ENCODE results near the gene TRIAP1. TPM values are rescaled to one million over a fixed set of nuclear protein-coding genes. Genes with fewer than 3 reads are reported as not detected.

Gene TRIAP1
- total and polyA plus RNA-seq, 8 donors = 4.7 to 40.6 (median 14.7) TPM

DNA sequence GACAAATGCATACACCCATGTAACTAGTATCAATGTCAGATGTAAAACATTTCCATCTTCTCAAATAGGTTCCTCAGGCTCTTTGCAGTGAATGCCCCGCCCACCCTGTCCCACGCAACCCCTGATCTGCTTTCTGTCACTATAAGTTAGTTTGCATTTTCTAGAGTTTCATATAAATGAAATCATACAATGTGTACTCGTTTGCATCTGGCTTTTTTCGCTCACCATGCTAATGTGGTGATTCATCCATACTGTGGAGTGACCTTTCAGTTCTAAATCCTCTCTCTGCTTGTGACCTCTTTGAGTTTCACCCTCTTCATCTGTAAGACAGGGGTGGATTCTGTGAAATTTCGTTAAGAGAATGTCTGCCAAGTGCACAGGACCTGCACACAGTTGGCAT lies 46.7 kb downstream of the TRIAP1 start:
- no peak overlapping the region for H3K4me3 ChIP-seq
- intact Hi-C loops (cut with DNase I; ENCODE audit: low total_unique reads) = no loop called here
- peaks cover 4 to 12% (median 8%) of the 10 kb centered on the region in 4 donors for H3K4me1 ChIP-seq
- TF ChIP-seq POLR2A (IDR thresholded peaks at IDR 0.05) (no peak), POLR2AphosphoS5 (IDR thresholded peaks at IDR 0.05) (no peak), EP300 (IDR thresholded peaks at IDR 0.05) (no peak), CTCF (IDR thresholded peaks at IDR 0.05) (no peak)
- H3K36me3 ChIP-seq = no peaks in the 10 kb centered on the region
- H3K9me3 ChIP-seq = no peaks in the 10 kb centered on the region
- peaks cover 0 to 33% (median 7%) of the 10 kb centered on the region in 3 donors for H3K27me3 ChIP-seq
- WGBS, 5 donors = 64 to 79% (median 76%) methylated on average over 5 of the region's 5 CpGs
- peak in 1 of 2 donors; percentile 46 for DNase-seq
- no peak overlapping the region for H3K27ac ChIP-seq

DNA sequence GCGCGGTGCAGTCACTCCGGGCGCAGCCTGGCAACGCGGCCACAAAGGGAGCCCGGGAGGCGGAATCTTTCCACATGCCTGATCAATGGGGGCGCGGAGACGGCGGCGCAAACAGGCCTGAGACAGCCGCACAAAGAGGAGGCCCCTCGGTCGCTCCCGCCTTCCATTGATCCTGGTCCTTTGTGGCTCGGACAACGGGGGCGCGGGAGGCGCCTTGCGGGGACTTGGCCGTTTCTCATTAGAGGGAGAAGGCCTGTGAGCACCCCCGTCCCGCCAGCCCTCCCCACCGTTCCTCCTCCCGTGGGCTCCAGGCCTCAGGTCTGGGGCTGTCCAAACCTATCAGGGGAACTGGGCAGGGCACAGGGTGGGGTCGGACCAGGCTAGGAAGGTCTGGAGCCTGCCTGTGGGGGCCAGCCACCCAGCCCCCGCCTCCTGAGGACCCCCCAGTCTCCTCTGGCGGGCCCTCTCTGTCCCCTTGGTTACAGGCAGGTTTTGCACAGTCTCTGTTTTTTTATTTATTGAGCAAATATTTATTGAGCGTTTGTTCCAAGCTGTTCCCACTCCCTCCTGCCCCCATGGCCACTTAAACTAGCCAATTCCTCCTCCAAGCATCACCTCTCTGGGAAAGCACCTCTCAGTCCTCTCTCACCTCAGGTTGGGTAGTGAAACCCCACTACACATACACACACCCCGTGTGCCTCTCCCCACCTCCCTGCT lies 48.2 kb downstream of the TRIAP1 start:
- DNase-seq = peak; percentile 35 to 76
- Histone ChIP-seq H3K4me3 (peak overlapping the region in 2 of 4 donors; percentile 9 to 12), H3K27me3 (peaks cover 0 to 49% (median 9%) of the 10 kb centered on the region in 3 donors), H3K36me3 (no peaks in the 10 kb centered on the region), H3K4me1 (peaks cover 4 to 18% (median 8%) of the 10 kb centered on the region in 4 donors), H3K9me3 (no peaks in the 10 kb centered on the region), H3K27ac (peak overlapping the region; percentile 31 to 54 (median 48))
- TF ChIP-seq POLR2A (IDR thresholded peaks at IDR 0.05) (no peak), POLR2AphosphoS5 (IDR thresholded peaks at IDR 0.05) (no peak), CTCF (IDR thresholded peaks at IDR 0.05) (no peak), EP300 (IDR thresholded peaks at IDR 0.05) (no peak)
- intact Hi-C loops (cut with DNase I; ENCODE audit: low total_unique reads) = no loop called here
- 24 to 45% (median 31%) methylated on average over 15 to 33 of the region's 33 CpGs for WGBS, 5 donors

DNA sequence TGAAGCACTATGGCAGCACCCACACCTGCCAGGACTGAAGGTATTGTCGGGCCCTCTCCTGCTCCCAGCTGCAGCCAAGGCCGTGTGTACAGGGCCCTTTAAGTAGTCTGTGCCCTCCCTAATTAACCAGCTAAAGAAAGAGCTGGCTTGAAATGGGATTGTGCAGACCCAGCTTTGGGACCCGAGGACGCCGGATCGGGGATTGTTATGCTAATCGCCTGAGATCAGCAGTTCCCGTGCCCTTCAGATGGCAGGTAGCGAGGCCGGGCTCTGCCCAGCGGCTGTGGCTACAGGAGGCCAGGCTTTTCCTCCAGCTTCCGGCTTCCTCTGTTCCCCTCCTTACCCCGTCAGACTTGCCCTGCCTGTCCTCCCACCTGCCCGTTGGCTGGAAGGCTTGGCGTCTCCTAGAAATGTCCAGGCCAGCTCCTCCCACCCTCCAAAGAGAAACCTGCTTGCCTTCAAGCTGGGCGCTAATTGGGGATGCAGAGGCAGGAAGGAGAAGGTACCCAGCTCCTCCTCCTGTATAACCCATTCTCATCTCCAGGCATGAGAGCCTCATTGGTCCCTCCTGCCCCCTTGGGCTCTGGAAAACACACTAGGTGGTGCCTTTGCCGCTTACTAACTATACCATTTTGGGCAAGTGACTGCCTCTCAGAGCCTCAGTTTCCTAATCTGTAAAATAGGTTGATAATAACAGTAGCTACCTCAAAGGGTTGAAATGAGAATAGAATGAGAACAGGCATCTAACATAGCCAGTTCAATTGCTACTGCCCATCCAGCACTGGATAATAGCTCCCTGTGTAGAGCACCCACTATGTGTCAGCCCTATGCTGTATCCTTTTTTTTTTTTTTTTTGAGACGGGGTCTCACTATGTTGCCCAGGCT lies 51.5 kb downstream of the TRIAP1 start:
- WGBS, 5 donors = 15 to 26% (median 16%) methylated on average over 13 to 18 of the region's 18 CpGs
- no peaks in the 10 kb centered on the region for H3K9me3 ChIP-seq
- DNase-seq = peak; percentile 91 to 93
- peaks cover 4 to 18% (median 8%) of the 10 kb centered on the region in 4 donors for H3K4me1 ChIP-seq
- H3K4me3 ChIP-seq = peak overlapping the region in 1 of 4 donors; percentile 10
- intact Hi-C loops (cut with DNase I; ENCODE audit: low total_unique reads) = no loop called here
- peak overlapping the region; percentile 64 to 86 (median 76) for H3K27ac ChIP-seq
- H3K36me3 ChIP-seq = no peaks in the 10 kb centered on the region
- H3K27me3 ChIP-seq = peaks cover 0 to 49% (median 9%) of the 10 kb centered on the region in 3 donors
- no peak for TF ChIP-seq CTCF (IDR thresholded peaks at IDR 0.05)
- TF ChIP-seq POLR2A (IDR thresholded peaks at IDR 0.05) = peak in 1 of 4 donors; percentile 21
- TF ChIP-seq POLR2AphosphoS5 (IDR thresholded peaks at IDR 0.05) = peak in 2 of 3 donors; percentile 72 to 76

Other genes starting within 250 kb of the TRIAP1 start
- 1,000 to 10,000 TPM; 1,405 to 2,743 (median 1,647) TPM for gene RPLP0, start 245.3 kb downstream of the TRIAP1 start, total RNA-seq
- 1,000 to 10,000 TPM; 3,548 to 5,463 (median 4,617) TPM for gene RPLP0, start 245.3 kb downstream of the TRIAP1 start, polyA plus RNA-seq
- gene PXN, start 180.7 kb downstream of the TRIAP1 start, total RNA-seq = 100 to 1,000 TPM in 1 of 5 donors, 10 to 100 TPM in 4; 39.7 to 129 (median 58.9) TPM
- 10 to 100 TPM; 27.2 to 46.7 (median 33.6) TPM for gene PXN, start 180.7 kb downstream of the TRIAP1 start, polyA plus RNA-seq
- gene RNU4-2, start 154.5 kb downstream of the TRIAP1 start, total RNA-seq = under 1 TPM; under 0.01 TPM
- gene RNU4-2, start 154.5 kb downstream of the TRIAP1 start, polyA plus RNA-seq = not detected
- under 1 TPM in 4 of 5 donors, not detected in 1; under 0.01 TPM for gene RNU4-1, start 153.1 kb downstream of the TRIAP1 start, total RNA-seq
- gene RNU4-1, start 153.1 kb downstream of the TRIAP1 start, polyA plus RNA-seq = not detected
- 1 to 10 TPM in 4 of 5 donors, not detected in 1; 2.8 to 6.2 (median 5.3) TPM for gene SIRT4, start 144.1 kb downstream of the TRIAP1 start, total RNA-seq
- gene SIRT4, start 144.1 kb downstream of the TRIAP1 start, polyA plus RNA-seq = 1 to 10 TPM in 2 of 3 donors, not detected in 1; 1.3 to 2.2 TPM
- gene PLA2G1B, start 118.6 kb downstream of the TRIAP1 start, total RNA-seq = not detected
- 10 to 100 TPM in 2 of 3 donors, 1 to 10 TPM in 1; 7.0 to 18.5 (median 10.2) TPM for gene PLA2G1B, start 118.6 kb downstream of the TRIAP1 start, polyA plus RNA-seq
- 1 to 10 TPM in 1 of 5 donors, under 1 TPM in 2, not detected in 2; 0.58 to 7.1 (median 0.92) TPM for gene MSI1, start 77.2 kb downstream of the TRIAP1 start, total RNA-seq
- gene MSI1, start 77.2 kb downstream of the TRIAP1 start, polyA plus RNA-seq = 1 to 10 TPM in 2 of 3 donors, under 1 TPM in 1; 0.95 to 3.1 (median 2.3) TPM
- 1,000 to 10,000 TPM in 1 of 5 donors, 100 to 1,000 TPM in 3, 10 to 100 TPM in 1; 86.4 to 1,200 (median 463) TPM for gene COX6A1, start 8.3 kb downstream of the TRIAP1 start, total RNA-seq
- gene COX6A1, start 8.3 kb downstream of the TRIAP1 start, polyA plus RNA-seq = 1,000 to 10,000 TPM in 1 of 3 donors, 100 to 1,000 TPM in 2; 475 to 1,009 (median 901) TPM
- gene GATC, start 60 bp upstream of the TRIAP1 start, total RNA-seq = 10 to 100 TPM in 3 of 5 donors, 1 to 10 TPM in 2; 4.0 to 25.3 (median 13.4) TPM
- 10 to 100 TPM in 2 of 3 donors, 1 to 10 TPM in 1; 8.7 to 13.9 (median 12.5) TPM for gene GATC, start 60 bp upstream of the TRIAP1 start, polyA plus RNA-seq
- gene SRSF9, start 23.4 kb upstream of the TRIAP1 start, total RNA-seq = 100 to 1,000 TPM in 2 of 5 donors, 10 to 100 TPM in 3; 41.1 to 218 (median 92.3) TPM
- 100 to 1,000 TPM in 2 of 3 donors, 10 to 100 TPM in 1; 86.1 to 116 (median 112) TPM for gene SRSF9, start 23.4 kb upstream of the TRIAP1 start, polyA plus RNA-seq
- gene DYNLL1, start 49.7 kb upstream of the TRIAP1 start, total RNA-seq = 100 to 1,000 TPM in 4 of 5 donors, 10 to 100 TPM in 1; 27.2 to 197 (median 114) TPM
- gene DYNLL1, start 49.7 kb upstream of the TRIAP1 start, polyA plus RNA-seq = 100 to 1,000 TPM; 476 to 580 (median 578) TPM
- 10 to 100 TPM in 3 of 5 donors, 1 to 10 TPM in 2; 2.6 to 32.4 (median 10.5) TPM for gene COQ5, start 82.8 kb upstream of the TRIAP1 start, total RNA-seq
- 10 to 100 TPM; 24.0 to 31.8 (median 27.8) TPM for gene COQ5, start 82.8 kb upstream of the TRIAP1 start, polyA plus RNA-seq
- gene RNF10, start 88.0 kb upstream of the TRIAP1 start, total RNA-seq = 100 to 1,000 TPM; 189 to 656 (median 318) TPM
- 100 to 1,000 TPM; 124 to 157 (median 133) TPM for gene RNF10, start 88.0 kb upstream of the TRIAP1 start, polyA plus RNA-seq
- gene POP5, start 135.0 kb upstream of the TRIAP1 start, total RNA-seq = 10 to 100 TPM; 10.5 to 62.3 (median 34.3) TPM
- gene POP5, start 135.0 kb upstream of the TRIAP1 start, polyA plus RNA-seq = 10 to 100 TPM; 33.9 to 51.2 (median 49.1) TPM
- 1 to 10 TPM in 2 of 5 donors, not detected in 3; 1.1 to 2.0 TPM for gene CABP1, start 194.2 kb upstream of the TRIAP1 start, total RNA-seq
- 1 to 10 TPM; 1.5 to 2.4 (median 2.0) TPM for gene CABP1, start 194.2 kb upstream of the TRIAP1 start, polyA plus RNA-seq
- gene MLEC, start 240.8 kb upstream of the TRIAP1 start, total RNA-seq = 1,000 to 10,000 TPM in 1 of 5 donors, 10 to 100 TPM in 4; 22.2 to 1,695 (median 86.6) TPM
- 10 to 100 TPM; 15.1 to 28.4 (median 17.1) TPM for gene MLEC, start 240.8 kb upstream of the TRIAP1 start, polyA plus RNA-seq